HL-60 (cell line): ENCODE measurements around the gene SLC4A8.

ENCODE experiments used
- GABPA ChIP-seq: IDR thresholded peaks from 2 replicates; pipeline ENCODE4 v1.6.1; 2012; ENCODE audit warnings: low read depth
- POLR2AphosphoS5 ChIP-seq: IDR thresholded peaks from 2 replicates; pipeline ENCODE4 v1.6.1; 2012; ENCODE audit warnings: low read depth
- SPI1 ChIP-seq: IDR thresholded peaks from 2 replicates; pipeline ENCODE4 v1.6.1; 2012; ENCODE audit warnings: low read depth, mild to moderate bottlenecking, borderline replicate concordance
- TF ChIP-seq, protein P1 (sequence below): IDR thresholded peaks from one replicate; pipeline ENCODE4 v1.5.1; 2011; ENCODE audit warnings: low read length, control low read depth, inconsistent platforms; ENCODE audit not compliant: insufficient read depth
- TF ChIP-seq, protein P2 (sequence below): IDR thresholded peaks from 2 replicates; pipeline ENCODE4 v1.6.1; 2012; ENCODE audit warnings: low read depth; ENCODE audit not compliant: insufficient replicate concordance

DNA sequence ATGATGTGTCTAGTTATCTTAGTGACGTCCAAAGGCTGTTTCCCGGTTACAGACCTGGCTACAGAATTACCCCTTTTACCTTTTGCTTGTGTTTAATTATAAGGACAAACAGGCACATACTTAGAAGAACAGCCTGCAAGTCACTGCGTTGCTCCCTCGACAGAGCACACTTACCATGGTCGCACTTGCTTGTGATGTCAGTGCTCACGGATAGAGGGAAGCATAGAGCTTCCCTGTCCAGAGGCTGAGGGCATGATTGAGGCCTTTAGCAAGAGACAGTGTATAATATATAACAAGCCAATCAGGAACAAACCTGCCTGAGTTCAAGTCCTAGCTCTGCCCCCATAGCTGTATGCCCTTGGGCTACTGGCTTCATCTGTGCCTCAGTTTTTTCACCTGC is 93.2 kb downstream of the SLC4A8 start:
- TF ChIP-seq, protein P1, sequence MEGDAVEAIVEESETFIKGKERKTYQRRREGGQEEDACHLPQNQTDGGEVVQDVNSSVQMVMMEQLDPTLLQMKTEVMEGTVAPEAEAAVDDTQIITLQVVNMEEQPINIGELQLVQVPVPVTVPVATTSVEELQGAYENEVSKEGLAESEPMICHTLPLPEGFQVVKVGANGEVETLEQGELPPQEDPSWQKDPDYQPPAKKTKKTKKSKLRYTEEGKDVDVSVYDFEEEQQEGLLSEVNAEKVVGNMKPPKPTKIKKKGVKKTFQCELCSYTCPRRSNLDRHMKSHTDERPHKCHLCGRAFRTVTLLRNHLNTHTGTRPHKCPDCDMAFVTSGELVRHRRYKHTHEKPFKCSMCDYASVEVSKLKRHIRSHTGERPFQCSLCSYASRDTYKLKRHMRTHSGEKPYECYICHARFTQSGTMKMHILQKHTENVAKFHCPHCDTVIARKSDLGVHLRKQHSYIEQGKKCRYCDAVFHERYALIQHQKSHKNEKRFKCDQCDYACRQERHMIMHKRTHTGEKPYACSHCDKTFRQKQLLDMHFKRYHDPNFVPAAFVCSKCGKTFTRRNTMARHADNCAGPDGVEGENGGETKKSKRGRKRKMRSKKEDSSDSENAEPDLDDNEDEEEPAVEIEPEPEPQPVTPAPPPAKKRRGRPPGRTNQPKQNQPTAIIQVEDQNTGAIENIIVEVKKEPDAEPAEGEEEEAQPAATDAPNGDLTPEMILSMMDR = no peak
- TF ChIP-seq POLR2AphosphoS5 = no peak
- no peak for TF ChIP-seq SPI1
- TF ChIP-seq, protein P2, sequence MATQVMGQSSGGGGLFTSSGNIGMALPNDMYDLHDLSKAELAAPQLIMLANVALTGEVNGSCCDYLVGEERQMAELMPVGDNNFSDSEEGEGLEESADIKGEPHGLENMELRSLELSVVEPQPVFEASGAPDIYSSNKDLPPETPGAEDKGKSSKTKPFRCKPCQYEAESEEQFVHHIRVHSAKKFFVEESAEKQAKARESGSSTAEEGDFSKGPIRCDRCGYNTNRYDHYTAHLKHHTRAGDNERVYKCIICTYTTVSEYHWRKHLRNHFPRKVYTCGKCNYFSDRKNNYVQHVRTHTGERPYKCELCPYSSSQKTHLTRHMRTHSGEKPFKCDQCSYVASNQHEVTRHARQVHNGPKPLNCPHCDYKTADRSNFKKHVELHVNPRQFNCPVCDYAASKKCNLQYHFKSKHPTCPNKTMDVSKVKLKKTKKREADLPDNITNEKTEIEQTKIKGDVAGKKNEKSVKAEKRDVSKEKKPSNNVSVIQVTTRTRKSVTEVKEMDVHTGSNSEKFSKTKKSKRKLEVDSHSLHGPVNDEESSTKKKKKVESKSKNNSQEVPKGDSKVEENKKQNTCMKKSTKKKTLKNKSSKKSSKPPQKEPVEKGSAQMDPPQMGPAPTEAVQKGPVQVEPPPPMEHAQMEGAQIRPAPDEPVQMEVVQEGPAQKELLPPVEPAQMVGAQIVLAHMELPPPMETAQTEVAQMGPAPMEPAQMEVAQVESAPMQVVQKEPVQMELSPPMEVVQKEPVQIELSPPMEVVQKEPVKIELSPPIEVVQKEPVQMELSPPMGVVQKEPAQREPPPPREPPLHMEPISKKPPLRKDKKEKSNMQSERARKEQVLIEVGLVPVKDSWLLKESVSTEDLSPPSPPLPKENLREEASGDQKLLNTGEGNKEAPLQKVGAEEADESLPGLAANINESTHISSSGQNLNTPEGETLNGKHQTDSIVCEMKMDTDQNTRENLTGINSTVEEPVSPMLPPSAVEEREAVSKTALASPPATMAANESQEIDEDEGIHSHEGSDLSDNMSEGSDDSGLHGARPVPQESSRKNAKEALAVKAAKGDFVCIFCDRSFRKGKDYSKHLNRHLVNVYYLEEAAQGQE = no peak
- no peak for TF ChIP-seq GABPA
